ENCODE measurements around the gene RBM23.

GRCh38 chr14:22845103-22845394, 73.9 kb downstream of the RBM23 start:
- TF ChIP-seq ATF1 (CRISPR knock-in tag; IDR thresholded peaks at IDR 0.05) (no peak), ATF1 (tag; IDR thresholded peaks at IDR 0.05) (no peak), FOXO4 (CRISPR knock-in tag; IDR thresholded peaks at IDR 0.05) (no peak), ZC3H11A (IDR thresholded peaks at IDR 0.05; ENCODE audit: low read depth, low read length) (no peak), SMC3 (conservative IDR thresholded peaks at IDR 0.05; ENCODE audit: insufficient read depth, low read depth, low read length) (no peak)

All from K562 (cell line).